ENCODE data around the gene B3GAT1.

The B3GAT1 gene

GRCh38 chr11:134371436-134372185, 40.4 kb downstream of the B3GAT1 start:
- DNase-seq (ENCODE audit: low read depth) = no peak

- DNase-seq (ENCODE audit: low read depth) = no peak
Observed at GRCh38 chr11:134370526-134371435, 41.3 kb downstream of the B3GAT1 start.

- DNase-seq (ENCODE audit: low read depth) = no peak
Observed at GRCh38 chr11:134369656-134370525, 42.2 kb downstream of the B3GAT1 start.

- DNase-seq (ENCODE audit: low read depth) = no peak
Observed at GRCh38 chr11:134367781-134368180, 44.3 kb downstream of the B3GAT1 start.

GRCh38 chr11:134366254-134366653, 45.8 kb downstream of the B3GAT1 start:
- no peak for DNase-seq (ENCODE audit: low read depth)

GRCh38 chr11:134365011-134365925, 46.8 kb downstream of the B3GAT1 start:
- DNase-seq (ENCODE audit: low read depth) = no peak

GRCh38 chr11:134364261-134364660, 47.8 kb downstream of the B3GAT1 start:
- no peak for DNase-seq (ENCODE audit: low read depth)

GRCh38 chr11:134363592-134363991, 48.5 kb downstream of the B3GAT1 start:
- no peak for DNase-seq (ENCODE audit: low read depth)

- no peak for DNase-seq (ENCODE audit: low read depth)
Observed at GRCh38 chr11:134363161-134363560, 48.9 kb downstream of the B3GAT1 start.

GRCh38 chr11:134362192-134362901, 49.7 kb downstream of the B3GAT1 start:
- DNase-seq (ENCODE audit: low read depth) = no peak

GRCh38 chr11:134361661-134362060, 50.4 kb downstream of the B3GAT1 start:
- no peak for DNase-seq (ENCODE audit: low read depth)

GRCh38 chr11:134360050-134360835, 51.8 kb downstream of the B3GAT1 start:
- DNase-seq (ENCODE audit: low read depth) = peak; percentile 51

GRCh38 chr11:134359646-134360045, 52.4 kb downstream of the B3GAT1 start:
- no peak for DNase-seq (ENCODE audit: low read depth)

GRCh38 chr11:134358856-134359490, 53.1 kb downstream of the B3GAT1 start:
- no peak for DNase-seq (ENCODE audit: low read depth)

GRCh38 chr11:134358165-134358855, 53.7 kb downstream of the B3GAT1 start:
- no peak for DNase-seq (ENCODE audit: low read depth)

GRCh38 chr11:134357545-134357839, 54.5 kb downstream of the B3GAT1 start:
- DNase-seq (ENCODE audit: low read depth) = no peak

GRCh38 chr11:134356656-134357544, 55.1 kb downstream of the B3GAT1 start:
- DNase-seq (ENCODE audit: low read depth) = no peak

- no peak for DNase-seq (ENCODE audit: low read depth)
Observed at GRCh38 chr11:134355656-134356055, 56.4 kb downstream of the B3GAT1 start.
